Measurements from ENCODE around the gene SLC30A7.

Gene SLC30A7

DNA sequence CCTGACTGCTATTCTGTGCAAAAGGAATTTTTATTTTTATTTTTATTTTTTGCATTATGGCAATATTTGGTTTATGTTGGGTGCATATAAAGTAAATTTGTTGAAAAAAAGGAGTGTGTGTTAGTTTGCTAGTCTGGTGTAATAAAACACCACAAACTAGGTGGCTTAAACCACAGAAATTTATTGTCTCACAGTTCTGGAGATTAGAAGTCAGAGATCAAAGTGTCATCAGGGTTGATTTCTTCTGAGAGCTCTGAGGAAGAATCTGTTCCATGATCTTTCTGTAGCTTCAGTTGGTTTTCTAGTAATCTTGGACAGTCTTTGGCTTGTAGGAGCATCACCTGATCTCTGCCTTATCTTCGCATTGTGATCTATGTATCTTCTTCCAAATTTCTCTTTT, 6.5 kb downstream of the SLC30A7 start:
- peaks cover 53% of the 10 kb centered on the region for H3K36me3 Mint-ChIP-seq (ENCODE audit: insufficient read depth)
- no peak overlapping the region for H3K4me3 Mint-ChIP-seq
- ATAC-seq (replicated peaks) (peak; percentile 17), DNase-seq (no peak)
- peaks cover 14 to 47% of the 10 kb centered on the region in 2 donors for H3K4me1 Mint-ChIP-seq (ENCODE audit: low read depth in 2 of 2)
- no peak overlapping the region for H3K27ac Mint-ChIP-seq
- H3K9me3 Mint-ChIP-seq = peaks cover 0 to 7% of the 10 kb centered on the region in 2 donors
- no peaks in the 10 kb centered on the region for H3K27me3 Mint-ChIP-seq

DNA sequence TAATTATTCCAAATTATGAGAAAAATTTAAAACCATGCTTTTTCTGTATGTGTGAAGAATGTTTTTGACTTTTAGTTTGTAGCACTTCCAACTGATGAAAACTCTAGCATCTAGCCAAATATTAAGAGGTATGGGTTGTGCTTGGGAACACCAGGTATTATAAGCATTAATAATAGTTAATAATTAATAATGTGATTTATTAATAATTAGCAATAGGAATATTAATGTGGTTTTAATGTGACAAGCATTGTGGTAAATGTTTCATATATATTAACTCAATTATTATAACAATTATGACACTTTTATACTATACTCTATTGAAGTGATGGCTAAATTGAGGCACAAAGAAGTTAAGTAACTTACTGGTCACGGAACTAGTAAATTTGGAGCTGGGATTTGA, 7.9 kb downstream of the SLC30A7 start:
- H3K27ac Mint-ChIP-seq = no peak overlapping the region
- DNase-seq (no peak), ATAC-seq (replicated peaks) (no peak)
- no peaks in the 10 kb centered on the region for H3K27me3 Mint-ChIP-seq
- peaks cover 17 to 46% of the 10 kb centered on the region in 2 donors for H3K4me1 Mint-ChIP-seq (ENCODE audit: low read depth in 2 of 2)
- peaks cover 50% of the 10 kb centered on the region for H3K36me3 Mint-ChIP-seq (ENCODE audit: insufficient read depth)
- H3K9me3 Mint-ChIP-seq = peaks cover 0 to 7% of the 10 kb centered on the region in 2 donors
- no peak overlapping the region for H3K4me3 Mint-ChIP-seq

DNA sequence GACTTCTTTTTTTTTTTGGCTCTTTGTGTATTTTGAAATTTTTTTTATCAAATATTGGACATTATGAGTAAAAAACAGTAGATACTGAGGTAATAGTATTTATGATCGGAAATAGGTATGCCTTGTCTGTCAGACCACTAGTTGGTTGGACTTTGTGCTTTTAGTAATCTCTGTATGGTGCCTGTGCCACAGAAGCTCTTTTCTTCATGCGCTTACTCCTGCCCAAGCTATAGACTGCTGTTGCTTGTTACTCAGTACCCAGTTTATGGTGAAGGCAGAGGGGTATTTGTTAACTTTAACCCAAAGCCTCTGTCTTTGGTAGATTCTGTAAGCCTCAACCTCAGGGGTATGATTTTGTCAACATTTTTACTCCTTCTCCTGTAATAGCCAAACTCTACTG, 8.6 kb downstream of the SLC30A7 start:
- Mint-ChIP-seq H3K27me3 (no peaks in the 10 kb centered on the region), H3K36me3 (ENCODE audit: insufficient read depth) (peaks cover 47% of the 10 kb centered on the region), H3K4me3 (no peak overlapping the region), H3K9me3 (peaks cover 0 to 7% of the 10 kb centered on the region in 2 donors), H3K27ac (no peak overlapping the region), H3K4me1 (ENCODE audit: low read depth in 2 of 2) (peaks cover 17 to 42% of the 10 kb centered on the region in 2 donors)
- DNase-seq (no peak), ATAC-seq (replicated peaks) (no peak)

DNA sequence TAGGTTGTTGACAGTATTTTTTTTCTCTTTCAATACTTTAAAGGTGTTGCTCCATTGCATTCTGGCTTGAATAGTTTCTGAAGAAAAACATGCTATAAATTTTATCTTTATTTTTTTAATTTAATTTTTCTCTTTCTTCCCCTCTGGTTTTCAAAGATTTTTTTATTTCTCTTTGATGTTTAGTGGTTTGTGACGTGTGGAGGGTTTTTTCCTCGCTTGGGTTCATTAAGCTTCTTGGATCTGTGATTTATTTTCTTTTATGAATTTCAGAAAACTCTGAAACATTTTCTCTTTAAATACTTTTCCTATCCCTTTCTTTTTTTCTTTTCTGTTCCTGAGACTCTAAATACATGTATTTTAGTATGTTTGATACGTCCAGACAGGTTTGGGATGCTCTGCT, 9.3 kb downstream of the SLC30A7 start:
- H3K4me1 Mint-ChIP-seq (ENCODE audit: low read depth in 2 of 2) = peaks cover 14 to 37% of the 10 kb centered on the region in 2 donors
- no peaks in the 10 kb centered on the region for H3K27me3 Mint-ChIP-seq
- no peak overlapping the region for H3K27ac Mint-ChIP-seq
- ATAC-seq (replicated peaks) = no peak
- H3K36me3 Mint-ChIP-seq (ENCODE audit: insufficient read depth) = peaks cover 46% of the 10 kb centered on the region
- DNase-seq = no peak
- peaks cover 0 to 7% of the 10 kb centered on the region in 2 donors for H3K9me3 Mint-ChIP-seq
- peak overlapping the region in 1 of 2 donors; percentile 0 for H3K4me3 Mint-ChIP-seq

DNA sequence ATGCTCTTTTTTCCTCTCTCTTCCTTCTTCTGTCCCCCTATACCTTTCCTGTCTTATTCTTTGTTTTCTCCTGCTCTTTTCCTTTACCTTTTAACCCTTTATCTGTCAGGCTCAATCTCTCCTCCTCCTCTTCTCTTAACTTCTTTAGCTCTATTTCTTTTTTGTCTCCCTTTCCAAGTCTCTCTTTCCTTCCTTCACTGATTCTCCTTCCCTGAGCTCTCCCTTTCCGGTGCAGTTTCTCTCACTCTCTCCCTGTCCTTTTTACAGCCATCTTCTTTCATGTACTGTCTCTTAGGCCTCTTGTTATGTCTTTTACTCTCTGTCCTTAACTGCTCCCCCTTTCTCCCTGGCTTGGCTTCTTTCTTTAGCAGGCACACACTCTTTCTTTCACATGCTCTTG, 12.0 kb downstream of the SLC30A7 start:
- H3K4me1 Mint-ChIP-seq (ENCODE audit: low read depth in 2 of 2) = peaks cover 11 to 28% of the 10 kb centered on the region in 2 donors
- ATAC-seq (replicated peaks) (no peak), DNase-seq (no peak)
- H3K9me3 Mint-ChIP-seq = peaks cover 0 to 7% of the 10 kb centered on the region in 2 donors
- H3K27me3 Mint-ChIP-seq = no peaks in the 10 kb centered on the region
- no peak overlapping the region for H3K4me3 Mint-ChIP-seq
- H3K27ac Mint-ChIP-seq = peak overlapping the region in 1 of 2 donors; percentile 71
- H3K36me3 Mint-ChIP-seq (ENCODE audit: insufficient read depth) = peaks cover 44% of the 10 kb centered on the region

DNA sequence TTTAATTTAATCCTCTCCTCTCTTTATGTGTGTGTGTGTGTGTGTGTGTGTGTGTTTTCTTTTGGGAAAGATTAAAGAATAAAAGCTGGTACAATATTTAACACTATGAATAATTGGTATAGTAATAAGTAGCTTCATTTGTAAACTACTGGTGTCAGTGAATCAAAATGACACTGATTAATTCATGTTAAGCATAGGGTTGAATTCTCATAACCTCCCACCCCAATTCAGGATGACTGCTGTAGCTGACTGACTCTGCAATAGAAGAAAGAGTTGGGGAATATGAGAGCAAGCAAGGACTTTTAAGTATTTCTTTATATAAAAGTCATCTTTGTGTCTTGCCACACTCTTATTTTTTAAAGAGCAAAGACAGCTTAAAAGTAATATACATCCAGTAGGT, 13.1 kb downstream of the SLC30A7 start:
- Mint-ChIP-seq H3K4me1 (ENCODE audit: low read depth in 2 of 2) (peaks cover 9 to 28% of the 10 kb centered on the region in 2 donors), H3K4me3 (no peak overlapping the region), H3K27ac (peak overlapping the region in 1 of 2 donors; percentile 39), H3K9me3 (peaks cover 0 to 7% of the 10 kb centered on the region in 2 donors), H3K27me3 (no peaks in the 10 kb centered on the region), H3K36me3 (ENCODE audit: insufficient read depth) (peaks cover 53% of the 10 kb centered on the region)
- no peak for ATAC-seq (replicated peaks)
- DNase-seq = no peak

DNA sequence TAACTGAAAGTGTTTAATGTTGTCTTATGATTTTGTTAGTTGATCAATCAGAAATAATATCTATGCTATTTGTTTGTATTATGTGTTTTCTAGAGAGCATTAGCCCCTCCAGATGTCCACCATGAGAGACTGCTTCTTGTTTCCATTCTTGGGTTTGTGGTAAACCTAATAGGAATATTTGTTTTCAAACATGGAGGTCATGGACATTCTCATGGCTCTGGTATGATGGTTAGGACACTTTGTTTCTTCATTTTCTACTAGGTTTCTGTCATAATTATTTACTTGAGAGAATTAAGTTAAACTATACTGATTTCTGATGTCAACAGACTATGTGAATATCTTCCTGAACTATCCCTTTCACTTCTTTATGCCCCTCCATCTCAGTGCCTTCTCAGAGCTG, 16.1 kb downstream of the SLC30A7 start:
- Mint-ChIP-seq H3K4me3 (no peak overlapping the region), H3K27ac (no peak overlapping the region), H3K4me1 (ENCODE audit: low read depth in 2 of 2) (peaks cover 8 to 30% of the 10 kb centered on the region in 2 donors), H3K36me3 (ENCODE audit: insufficient read depth) (peaks cover 56% of the 10 kb centered on the region), H3K9me3 (no peaks in the 10 kb centered on the region), H3K27me3 (no peaks in the 10 kb centered on the region)
- DNase-seq (no peak), ATAC-seq (replicated peaks) (no peak)

DNA sequence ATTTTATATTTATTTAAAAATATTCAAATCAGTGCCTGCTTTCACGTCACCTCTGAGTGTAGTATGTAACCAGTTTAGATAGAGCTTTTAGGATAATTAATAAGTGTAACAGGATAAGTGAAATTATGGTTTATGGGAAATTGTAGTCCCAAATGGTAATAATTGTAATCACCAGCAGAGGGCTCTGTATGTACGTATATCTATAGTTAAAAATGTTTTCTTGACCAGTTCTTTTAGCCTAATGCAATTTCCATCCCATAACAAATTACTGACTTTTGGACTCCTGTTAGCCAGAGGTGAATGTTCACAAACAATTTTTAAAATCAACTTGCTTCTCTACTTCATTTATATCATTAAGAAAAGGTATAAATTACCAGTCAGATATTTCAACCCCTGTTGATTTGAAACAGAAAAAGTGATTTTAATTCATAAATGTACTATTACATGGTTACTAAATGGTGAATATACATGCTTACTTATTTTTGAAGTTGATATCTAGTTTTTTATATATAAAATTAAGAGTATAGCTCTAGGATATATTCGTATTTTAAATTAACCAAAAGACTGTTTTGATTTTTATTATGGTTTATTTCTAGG, 25.3 kb downstream of the SLC30A7 start:
- peak; percentile 8 to 18 (median 9) for DNase-seq
- peak; percentile 49 for ATAC-seq (replicated peaks)
- Mint-ChIP-seq H3K27me3 (no peaks in the 10 kb centered on the region), H3K4me3 (no peak overlapping the region), H3K27ac (no peak overlapping the region), H3K36me3 (ENCODE audit: insufficient read depth) (peaks cover 24% of the 10 kb centered on the region), H3K4me1 (ENCODE audit: low read depth in 2 of 2) (peaks cover 18 to 42% of the 10 kb centered on the region in 2 donors), H3K9me3 (no peaks in the 10 kb centered on the region)

DNA sequence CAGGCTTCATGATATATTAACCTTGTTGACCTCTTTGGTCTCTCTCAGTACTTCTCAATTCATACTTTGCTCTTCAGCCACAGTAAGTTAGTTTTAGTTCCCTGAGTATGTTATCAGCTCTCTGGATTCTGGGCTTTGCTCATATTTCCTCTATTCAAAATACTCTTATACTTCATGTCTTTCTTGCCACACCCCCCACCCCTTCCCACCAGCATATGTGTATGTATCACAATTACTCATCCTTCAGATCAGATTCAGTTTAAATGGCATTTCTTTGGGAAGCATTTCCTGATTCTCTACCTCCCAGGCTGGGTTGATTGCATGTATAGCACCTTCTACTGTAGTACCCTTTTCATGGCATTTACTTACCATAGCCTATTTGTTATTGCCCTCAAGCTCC, 28.3 kb downstream of the SLC30A7 start:
- ATAC-seq (replicated peaks) (no peak), DNase-seq (no peak)
- H3K36me3 Mint-ChIP-seq (ENCODE audit: insufficient read depth) = peaks cover 10% of the 10 kb centered on the region
- H3K4me1 Mint-ChIP-seq (ENCODE audit: low read depth in 2 of 2) = peaks cover 16 to 32% of the 10 kb centered on the region in 2 donors
- H3K27me3 Mint-ChIP-seq = no peaks in the 10 kb centered on the region
- no peak overlapping the region for H3K27ac Mint-ChIP-seq
- H3K9me3 Mint-ChIP-seq = no peaks in the 10 kb centered on the region
- no peak overlapping the region for H3K4me3 Mint-ChIP-seq

DNA sequence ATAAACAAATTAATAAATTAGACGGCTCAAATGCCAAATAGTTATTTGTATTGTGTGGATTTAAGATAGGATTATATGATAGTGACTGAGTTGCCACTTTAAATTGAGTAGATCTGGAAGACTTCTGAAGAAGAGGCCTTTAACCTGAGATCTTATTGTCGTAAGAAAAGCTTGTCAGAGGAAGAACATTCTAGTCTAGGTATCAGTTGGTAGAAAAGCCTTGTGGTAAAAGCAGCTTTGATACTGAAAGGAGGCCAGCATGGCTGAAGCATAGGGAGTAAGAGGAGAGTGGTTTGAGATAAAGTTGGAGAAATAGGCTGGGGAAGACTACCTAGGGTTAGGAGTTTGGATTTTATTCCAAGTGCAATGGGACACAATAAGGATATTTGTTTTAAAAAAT, 29.1 kb downstream of the SLC30A7 start:
- Mint-ChIP-seq H3K36me3 (ENCODE audit: insufficient read depth) (peaks cover 10% of the 10 kb centered on the region), H3K27ac (no peak overlapping the region), H3K4me3 (peak overlapping the region; percentile 1 to 27), H3K4me1 (ENCODE audit: low read depth in 2 of 2) (peaks cover 18 to 35% of the 10 kb centered on the region in 2 donors), H3K27me3 (no peaks in the 10 kb centered on the region), H3K9me3 (no peaks in the 10 kb centered on the region)
- no peak for DNase-seq
- no peak for ATAC-seq (replicated peaks)

DNA sequence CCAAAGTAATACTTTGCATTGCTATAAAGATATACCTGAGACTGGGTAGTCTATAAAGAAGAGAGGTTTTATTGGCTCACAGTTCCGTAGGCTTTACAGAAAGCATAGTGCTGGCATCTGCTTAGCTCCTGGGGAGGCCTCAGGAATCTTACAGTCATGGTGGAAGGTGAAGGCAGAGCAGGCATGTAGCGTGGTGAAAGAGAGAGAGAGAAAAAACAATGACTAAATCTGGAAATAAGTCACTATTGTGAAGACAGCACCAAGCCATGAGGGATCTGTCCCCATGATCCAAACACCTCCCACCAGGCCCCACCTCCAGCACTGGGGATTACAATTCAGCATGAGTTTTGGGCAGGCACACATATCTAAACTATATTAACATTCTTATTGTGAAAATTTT, 30.4 kb downstream of the SLC30A7 start:
- Mint-ChIP-seq H3K36me3 (ENCODE audit: insufficient read depth) (peaks cover 10% of the 10 kb centered on the region), H3K27ac (no peak overlapping the region), H3K4me1 (ENCODE audit: low read depth in 2 of 2) (peaks cover 18 to 40% of the 10 kb centered on the region in 2 donors), H3K9me3 (no peaks in the 10 kb centered on the region), H3K27me3 (no peaks in the 10 kb centered on the region), H3K4me3 (no peak overlapping the region)
- DNase-seq (no peak), ATAC-seq (replicated peaks) (no peak)

DNA sequence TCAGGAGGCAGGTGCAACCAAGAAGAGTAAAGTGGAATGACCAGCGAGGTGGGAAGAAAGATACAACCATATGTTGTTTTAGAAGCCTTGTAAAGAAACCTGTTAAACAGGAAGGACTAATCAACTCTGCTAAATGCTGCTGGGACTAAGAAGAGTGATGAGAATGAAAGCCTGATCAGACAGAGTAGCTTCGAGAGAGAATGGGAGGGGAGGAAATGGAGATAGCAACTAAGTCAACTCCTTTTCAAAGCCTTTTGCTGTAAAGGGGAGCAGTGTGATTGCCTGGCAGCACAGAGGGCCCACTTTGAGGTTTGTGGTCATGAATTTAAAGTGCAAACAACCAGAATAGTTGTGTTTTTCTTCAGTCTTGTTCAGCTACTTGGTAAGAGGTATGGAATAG, 31.4 kb downstream of the SLC30A7 start:
- H3K9me3 Mint-ChIP-seq = no peaks in the 10 kb centered on the region
- DNase-seq = peak; percentile 24 to 47 (median 30)
- H3K4me1 Mint-ChIP-seq (ENCODE audit: low read depth in 2 of 2) = peaks cover 24 to 47% of the 10 kb centered on the region in 2 donors
- H3K4me3 Mint-ChIP-seq = no peak overlapping the region
- H3K36me3 Mint-ChIP-seq (ENCODE audit: insufficient read depth) = peaks cover 10% of the 10 kb centered on the region
- H3K27ac Mint-ChIP-seq = no peak overlapping the region
- ATAC-seq (replicated peaks) = peak; percentile 87
- no peaks in the 10 kb centered on the region for H3K27me3 Mint-ChIP-seq

DNA sequence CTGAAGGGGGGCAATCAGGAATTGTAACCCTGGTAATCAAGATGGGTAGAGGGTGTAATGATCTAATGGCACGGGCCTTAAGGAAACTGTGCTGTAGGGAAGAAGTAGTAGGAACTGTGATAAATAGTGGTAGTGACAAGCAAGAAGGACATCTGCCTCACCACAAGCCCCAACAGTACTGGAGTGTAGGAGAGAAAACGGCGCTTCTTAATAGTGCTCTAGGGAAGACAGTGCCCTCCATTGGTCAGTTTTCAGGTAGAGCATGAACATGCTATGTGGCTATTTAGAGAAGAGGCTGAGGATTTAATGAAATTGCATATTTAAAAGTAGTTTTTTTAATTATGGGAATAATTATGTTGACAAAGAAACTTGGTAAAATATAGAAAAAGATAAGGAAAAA, 32.2 kb downstream of the SLC30A7 start:
- Mint-ChIP-seq H3K4me1 (ENCODE audit: low read depth in 2 of 2) (peaks cover 24 to 54% of the 10 kb centered on the region in 2 donors), H3K36me3 (ENCODE audit: insufficient read depth) (peaks cover 10% of the 10 kb centered on the region), H3K4me3 (no peak overlapping the region), H3K27me3 (no peaks in the 10 kb centered on the region), H3K27ac (no peak overlapping the region), H3K9me3 (no peaks in the 10 kb centered on the region)
- DNase-seq (no peak), ATAC-seq (replicated peaks) (no peak)

DNA sequence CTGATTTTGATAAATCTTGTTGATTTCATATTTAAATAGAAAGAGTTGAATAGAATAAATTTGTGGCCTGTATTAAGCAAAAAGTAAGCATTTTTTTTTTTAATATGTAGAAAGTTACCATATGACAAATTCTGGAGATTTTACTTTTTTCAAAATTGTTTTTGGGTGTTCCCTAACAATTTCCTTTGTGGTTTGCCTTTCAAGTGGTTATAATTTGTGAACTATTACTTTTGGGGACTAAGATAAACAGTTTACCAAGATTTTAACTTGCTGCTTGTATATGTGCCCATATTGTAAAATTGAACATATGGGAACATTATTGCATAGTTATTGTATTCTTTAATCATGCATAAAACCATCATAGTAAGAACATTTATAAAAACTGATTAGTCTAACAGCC, 34.6 kb downstream of the SLC30A7 start:
- H3K36me3 Mint-ChIP-seq (ENCODE audit: insufficient read depth) = peaks cover 15% of the 10 kb centered on the region
- no peaks in the 10 kb centered on the region for H3K9me3 Mint-ChIP-seq
- peak overlapping the region; percentile 77 to 89 for H3K27ac Mint-ChIP-seq
- DNase-seq (no peak), ATAC-seq (replicated peaks) (peak; percentile 6)
- H3K4me1 Mint-ChIP-seq (ENCODE audit: low read depth in 2 of 2) = peaks cover 18 to 55% of the 10 kb centered on the region in 2 donors
- H3K4me3 Mint-ChIP-seq = peak overlapping the region; percentile 22 to 37
- no peaks in the 10 kb centered on the region for H3K27me3 Mint-ChIP-seq

All from effector memory CD8-positive, alpha-beta T cell (primary cell).